D721Med (cell line): ENCODE data around the gene GALNT16.

Source experiments
- DNase-seq: peaks from one replicate; pipeline ENCODE4 v3.0.0; 2011; ENCODE audit warnings: low spot score; ENCODE audit not compliant: insufficient read length
- FAIRE-seq: peaks from 2 replicates; lab custom pipeline; 2011; peaks lifted over from hg19 to GRCh38; lab: Jason Lieb, UNC
- CTCF ChIP-seq: IDR thresholded peaks from 2 replicates; pipeline ENCODE4 v1.5.1; 2012; ENCODE audit warnings: mild to moderate bottlenecking, control low read depth; ENCODE audit not compliant: insufficient read depth; ENCODE audit errors: missing control alignments

The GALNT16 gene

GRCh38 chr14:69350892-69351291 is 90.9 kb downstream of the GALNT16 start:
- no peak for TF ChIP-seq CTCF
- no peak for FAIRE-seq
- no peak for DNase-seq

GRCh38 chr14:69351385-69351784 is 91.4 kb downstream of the GALNT16 start:
- TF ChIP-seq CTCF, result no peak
- FAIRE-seq, result no peak
- no peak for DNase-seq

- FAIRE-seq (no peak), DNase-seq (no peak)
- no peak for TF ChIP-seq CTCF
Observed at GRCh38 chr14:69351911-69352310, 92.0 kb downstream of the GALNT16 start.

- DNase-seq, result no peak
- FAIRE-seq, result no peak
- TF ChIP-seq CTCF, result no peak
Observed at GRCh38 chr14:69353168-69353567, 93.2 kb downstream of the GALNT16 start.

- FAIRE-seq, result no peak
- no peak for DNase-seq
- no peak for TF ChIP-seq CTCF
Observed at GRCh38 chr14:69354383-69355153, 94.6 kb downstream of the GALNT16 start.

- TF ChIP-seq CTCF, result no peak
- FAIRE-seq, result no peak
- no peak for DNase-seq
Observed at GRCh38 chr14:69355154-69355597, 95.2 kb downstream of the GALNT16 start.

GRCh38 chr14:69355607-69356281 is 95.8 kb downstream of the GALNT16 start:
- TF ChIP-seq CTCF, result no peak
- FAIRE-seq, result no peak
- no peak for DNase-seq
